ENCODE results near the gene FANCF.

Gene FANCF

DNA sequence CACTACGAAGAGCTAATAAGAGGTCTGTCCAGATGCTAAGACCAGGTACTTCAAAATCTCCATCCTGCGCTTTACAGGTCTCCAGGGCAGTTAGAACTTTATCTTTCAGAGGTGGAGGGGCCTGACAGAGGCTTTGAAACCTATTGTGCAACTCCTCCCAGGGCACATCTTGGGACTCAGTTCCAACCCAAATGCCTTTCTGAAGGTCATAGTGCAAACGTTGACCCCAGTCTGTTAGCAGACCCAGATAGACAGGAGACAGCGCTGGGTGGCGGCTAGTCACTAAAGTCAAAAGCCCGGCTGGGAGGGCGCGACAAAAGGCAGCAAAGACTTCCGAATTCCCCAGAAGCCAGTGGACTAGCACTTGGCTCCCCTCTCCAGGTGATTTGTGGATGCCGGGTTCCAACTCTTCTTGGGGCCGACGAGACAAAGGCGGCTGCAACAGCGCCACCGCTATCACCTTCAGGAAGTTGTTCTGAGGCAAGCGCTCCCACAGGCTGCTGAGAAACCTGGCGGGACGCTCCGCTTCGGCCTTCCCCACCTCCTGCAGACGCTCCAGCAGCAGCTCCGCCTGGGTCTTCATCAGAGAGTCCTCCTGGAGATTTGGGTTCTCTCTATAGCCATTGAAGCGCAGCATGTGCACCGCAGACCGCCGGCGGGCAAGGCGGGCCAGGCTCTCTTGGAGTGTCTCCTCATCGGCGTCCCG lies 728 bp downstream of the FANCF start:
- peak; percentile 79 for DNase-seq

DNA sequence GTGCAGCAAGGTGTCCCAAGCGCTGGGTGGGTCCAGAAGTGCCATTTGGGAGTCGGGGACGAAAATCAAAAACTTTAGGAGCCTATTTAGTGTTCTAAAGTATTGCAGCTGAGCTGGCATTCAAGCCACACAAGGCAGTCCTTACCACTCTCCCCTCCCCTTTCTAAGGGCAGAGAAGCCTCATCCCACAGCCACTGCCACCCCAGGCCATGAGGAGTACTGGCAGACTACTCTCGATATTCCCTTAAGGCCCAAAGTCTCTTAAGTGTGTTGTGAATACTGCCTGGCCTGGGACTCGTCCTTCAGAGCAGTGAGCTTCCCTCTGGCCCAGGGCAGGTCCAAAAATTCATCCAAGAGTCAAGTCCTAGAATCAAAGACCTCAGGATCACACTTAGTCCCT lies 7.8 kb downstream of the FANCF start:
- DNase-seq: no peak

DNA sequence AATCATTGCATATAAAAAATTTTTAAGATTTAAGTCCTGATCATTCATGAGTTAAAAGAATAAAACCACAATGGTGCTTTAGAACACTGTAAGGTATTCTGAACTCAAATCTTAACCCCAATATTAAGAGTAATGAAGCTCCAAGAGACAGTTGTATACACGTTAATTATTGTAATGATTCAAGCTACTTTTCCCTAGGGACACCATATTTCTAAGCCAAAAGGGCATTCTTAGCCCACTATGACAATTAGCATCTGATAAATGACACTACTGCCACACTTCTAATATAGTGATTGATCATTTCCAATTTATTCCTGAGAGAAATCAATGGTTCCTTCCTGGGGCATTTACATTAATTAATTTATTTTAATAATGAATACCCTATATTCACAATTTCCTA lies 21.7 kb downstream of the FANCF start:
- DNase-seq: no peak

GRCh38 chr11:22602504-22602903 lies 23.1 kb downstream of the FANCF start:
- no peak for DNase-seq

- DNase-seq: no peak
Observed at GRCh38 chr11:22599458-22599857, 26.2 kb downstream of the FANCF start.

DNA sequence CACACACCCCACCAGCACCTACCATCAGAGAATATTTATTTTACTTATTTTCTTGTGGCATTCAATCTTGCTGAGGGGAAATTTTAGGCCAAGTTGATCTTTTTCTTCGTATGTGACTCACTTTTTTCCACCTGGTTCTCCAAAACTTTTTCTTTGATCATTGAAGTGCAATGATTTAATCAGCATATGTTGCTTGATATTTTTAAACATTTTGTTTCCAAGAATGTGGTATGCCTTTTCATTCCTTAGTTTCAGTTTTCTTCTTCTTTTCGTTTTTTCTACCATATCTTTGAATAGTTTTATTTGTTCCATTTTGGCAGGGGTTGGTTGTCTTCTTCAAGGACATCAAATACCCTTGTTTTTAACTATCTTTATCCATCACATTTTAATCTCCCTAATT lies 28.6 kb downstream of the FANCF start:
- DNase-seq: no peak

DNA sequence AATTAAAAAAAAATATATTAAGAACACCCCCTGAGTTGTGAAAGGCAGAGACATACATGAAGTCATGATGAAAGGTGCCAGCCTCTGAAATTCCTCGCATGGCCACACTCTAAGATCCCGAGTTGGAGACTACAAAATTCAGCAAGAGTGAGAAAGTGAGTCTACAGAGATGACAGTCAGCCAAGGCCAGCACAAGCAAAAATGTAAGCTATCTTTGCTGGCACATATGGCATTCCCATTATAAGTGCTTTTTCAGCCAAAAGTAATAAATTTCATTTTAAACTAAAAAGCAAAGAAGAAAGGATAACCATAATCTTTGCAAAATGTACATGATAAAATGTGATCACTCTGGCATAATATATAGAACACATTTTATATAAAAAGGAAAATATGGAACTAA lies 40.6 kb downstream of the FANCF start:
- DNase-seq: no peak

DNA sequence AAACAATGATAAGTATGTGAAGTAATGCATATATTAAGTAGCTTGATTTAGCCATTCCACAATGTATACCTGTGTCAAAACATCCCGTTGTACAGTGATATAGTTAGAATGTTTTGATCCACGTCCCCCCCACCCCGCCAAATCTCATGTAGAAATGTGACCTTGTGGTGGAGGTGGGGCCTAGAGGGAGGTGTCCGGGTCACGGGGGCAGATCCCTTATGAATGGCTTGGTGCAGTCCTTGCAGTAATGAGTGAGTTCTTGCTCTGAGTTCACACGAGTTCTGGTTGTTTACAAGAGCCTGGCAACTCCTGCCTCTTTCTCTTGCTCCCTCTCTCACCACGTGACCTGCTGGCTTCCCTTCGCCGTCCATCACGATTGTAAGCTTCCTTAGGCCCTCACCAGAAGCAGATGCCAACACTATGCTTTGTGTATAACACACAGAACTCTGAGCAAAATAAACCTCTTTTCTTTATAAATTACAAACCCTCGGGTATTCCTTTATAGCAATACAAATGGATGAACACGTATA lies 41.6 kb downstream of the FANCF start:
- DNase-seq: no peak

GRCh38 chr11:22582151-22582410 lies 43.5 kb downstream of the FANCF start:
- DNase-seq: no peak

GRCh38 chr11:22581354-22582150 lies 44.1 kb downstream of the FANCF start:
- DNase-seq: no peak

- DNase-seq: no peak
Observed at GRCh38 chr11:22577854-22578253, 47.8 kb downstream of the FANCF start.

Data from hematopoietic multipotent progenitor cell treated with erythropoietin and hydrocortisone succinate and interleukin-3 and kit ligand, for 6 days (in vitro differentiated cells).